Measurements from ENCODE around the gene ARF1. TPM values are rescaled to one million over a fixed set of nuclear protein-coding genes. Genes with fewer than 3 reads are reported as not detected.

The ARF1 gene
- total and polyA plus RNA-seq, 2 of the 13 experiments (the other 11 are each of a cell fraction or from before 2014, with no cell fraction given) = 186 to 327 TPM

DNA sequence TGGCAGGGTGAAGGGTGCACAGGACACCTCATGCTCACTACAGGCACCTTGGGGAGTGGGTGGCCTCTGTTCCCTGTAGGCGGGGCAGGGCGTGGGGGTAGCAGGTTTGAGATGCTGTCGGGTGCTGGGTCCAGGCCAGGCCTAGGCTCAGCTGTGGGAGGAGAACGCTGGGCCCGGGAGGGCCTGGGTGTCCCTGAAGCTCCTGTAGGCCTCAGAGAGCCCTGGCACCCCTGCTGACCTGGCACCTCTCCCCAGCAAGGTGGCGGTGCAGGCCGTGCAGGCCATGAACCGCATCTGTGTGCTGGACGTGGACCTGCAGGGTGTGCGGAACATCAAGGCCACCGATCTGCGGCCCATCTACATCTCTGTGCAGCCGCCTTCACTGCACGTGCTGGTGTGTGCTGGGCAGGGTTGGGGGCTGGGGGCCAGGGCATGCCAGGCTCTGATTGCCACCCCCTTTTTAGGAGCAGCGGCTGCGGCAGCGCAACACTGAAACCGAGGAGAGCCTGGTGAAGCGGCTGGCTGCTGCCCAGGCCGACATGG is 64.7 kb downstream of the ARF1 start:
- H3K27me3 ChIP-seq (ENCODE audit: control insufficient read depth in 1 of 2, insufficient read depth in 2 of 2, low read length in 2 of 2) = no peaks in the 10 kb centered on the region
- TF ChIP-seq AGO2 (optimal IDR thresholded peaks at IDR 0.05; ENCODE audit: low read depth, low read length) (peak; percentile 61), RBFOX2 (IDR thresholded peaks at IDR 0.05; ENCODE audit: low read depth, low read length) (peak; percentile 61; the same call in 1 of the 2 replicates), POLR2AphosphoS2 (IDR thresholded peaks at IDR 0.05; ENCODE audit: low read depth, low read length) (no peak)
- ChIA-PET POLR2A (interaction anchor here (1.3 kb wide), 1 partner anchor 18 kb away, joined by 3 read pairs; the partner anchor contains the start of gene IBA57), CTCF (ENCODE audit: low intra/inter-chr PET ratio, low total read pairs) (no interaction called here)
- BruUV-seq (replicated peaks) = no TSS peak
- FAIRE-seq (no peak), DNase-seq (ENCODE audit: low spot score) (no peak), ATAC-seq (no peak)
- 85% methylated on average over 4 of the region's 20 CpGs for WGBS (ENCODE audit: low lambda C conversion rate)
- intact Hi-C loops (cut with micrococcal nuclease; ENCODE audit: unreplicated experiment) (no loop called here), in situ Hi-C loops (cut with HindIII; ENCODE audit: extremely low pct_ligation_motif_present, low pct_unique_long_range_greater_than_20kb) (no loop called here)
- no peak overlapping the region for H2AFZ ChIP-seq (ENCODE audit: low read length)
- no peak overlapping the region for H3K4me2 ChIP-seq (ENCODE audit: low read depth, low read length)
- H3K9me3 ChIP-seq (ENCODE audit: low read length) = no peaks in the 10 kb centered on the region
- H3K27ac ChIP-seq (ENCODE audit: extremely low read length, insufficient read depth, low read length) = no peak overlapping the region
- no peak overlapping the region for H3K4me3 ChIP-seq (replicated peaks in 1 of 3; ENCODE audit: insufficient read depth in 1 of 3, low read depth in 2 of 3, low read length in 3 of 3)
- H4K20me1 ChIP-seq (ENCODE audit: insufficient read depth, low read length) = peaks cover 23% of the 10 kb centered on the region; the same call in 1 of the 2 replicates
- peaks cover 60% of the 10 kb centered on the region for H3K4me1 ChIP-seq (ENCODE audit: insufficient read depth, low read length)
- peaks cover 45% of the 10 kb centered on the region for H3K79me2 ChIP-seq (ENCODE audit: insufficient read depth, low read length)
- peaks cover 4 to 17% of the 10 kb centered on the region in 2 experiments; a peak in 4 of 5 replicates for H3K36me3 ChIP-seq (replicated peaks in 1 of 2; ENCODE audit: control insufficient read depth in 1 of 2, insufficient read depth in 2 of 2, low read length in 2 of 2)
- H3K9ac ChIP-seq (ENCODE audit: insufficient read depth, low read depth, low read length) = no peak overlapping the region

DNA sequence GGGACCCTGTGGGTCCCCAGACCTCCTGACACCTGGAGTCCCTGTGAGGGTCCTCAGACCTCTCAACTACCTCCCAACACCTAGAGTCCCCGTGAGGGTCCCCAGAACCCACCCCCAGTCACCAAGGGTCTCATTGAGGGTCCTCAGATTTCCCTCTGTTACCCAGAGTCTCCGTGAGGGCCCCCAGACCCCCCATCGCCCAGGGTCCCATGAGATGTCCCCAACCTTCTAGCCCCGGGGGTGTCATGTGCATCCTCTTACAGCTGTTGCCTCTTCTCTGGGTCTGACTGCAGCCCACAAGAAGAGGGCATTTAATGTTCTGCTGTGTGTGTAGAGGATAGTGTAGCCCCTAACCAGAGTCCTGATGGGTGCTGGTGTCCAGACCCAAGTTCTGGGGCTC is 65.3 kb downstream of the ARF1 start:
- no peaks in the 10 kb centered on the region for H3K9me3 ChIP-seq (ENCODE audit: low read length)
- FAIRE-seq (no peak), ATAC-seq (no peak), DNase-seq (ENCODE audit: low spot score) (no peak)
- H3K27ac ChIP-seq (ENCODE audit: extremely low read length, insufficient read depth, low read length) = no peak overlapping the region
- in situ Hi-C loops (cut with HindIII; ENCODE audit: extremely low pct_ligation_motif_present, low pct_unique_long_range_greater_than_20kb) (no loop called here), intact Hi-C loops (cut with micrococcal nuclease; ENCODE audit: unreplicated experiment) (no loop called here)
- no peak for TF ChIP-seq ELF1 (CRISPR knock-in tag; IDR thresholded peaks at IDR 0.05)
- TF ChIP-seq ZSCAN29 (CRISPR knock-in tag; conservative IDR thresholded peaks at IDR 0.05) = no peak
- TF ChIP-seq ZBTB21 (CRISPR knock-in tag; IDR thresholded peaks at IDR 0.05) = no peak
- no peak for TF ChIP-seq ZFY (CRISPR knock-in tag; IDR thresholded peaks at IDR 0.05)
- TF ChIP-seq, protein P1, sequence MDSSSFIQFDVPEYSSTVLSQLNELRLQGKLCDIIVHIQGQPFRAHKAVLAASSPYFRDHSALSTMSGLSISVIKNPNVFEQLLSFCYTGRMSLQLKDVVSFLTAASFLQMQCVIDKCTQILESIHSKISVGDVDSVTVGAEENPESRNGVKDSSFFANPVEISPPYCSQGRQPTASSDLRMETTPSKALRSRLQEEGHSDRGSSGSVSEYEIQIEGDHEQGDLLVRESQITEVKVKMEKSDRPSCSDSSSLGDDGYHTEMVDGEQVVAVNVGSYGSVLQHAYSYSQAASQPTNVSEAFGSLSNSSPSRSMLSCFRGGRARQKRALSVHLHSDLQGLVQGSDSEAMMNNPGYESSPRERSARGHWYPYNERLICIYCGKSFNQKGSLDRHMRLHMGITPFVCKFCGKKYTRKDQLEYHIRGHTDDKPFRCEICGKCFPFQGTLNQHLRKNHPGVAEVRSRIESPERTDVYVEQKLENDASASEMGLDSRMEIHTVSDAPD (CRISPR knock-in tag; IDR thresholded peaks at IDR 0.05) = no peak
- TF ChIP-seq SOX6 (IDR thresholded peaks at IDR 0.05) = no peak
- TF ChIP-seq SOX6 (CRISPR knock-in tag; IDR thresholded peaks at IDR 0.05) = no peak
- TF ChIP-seq, protein P2, sequence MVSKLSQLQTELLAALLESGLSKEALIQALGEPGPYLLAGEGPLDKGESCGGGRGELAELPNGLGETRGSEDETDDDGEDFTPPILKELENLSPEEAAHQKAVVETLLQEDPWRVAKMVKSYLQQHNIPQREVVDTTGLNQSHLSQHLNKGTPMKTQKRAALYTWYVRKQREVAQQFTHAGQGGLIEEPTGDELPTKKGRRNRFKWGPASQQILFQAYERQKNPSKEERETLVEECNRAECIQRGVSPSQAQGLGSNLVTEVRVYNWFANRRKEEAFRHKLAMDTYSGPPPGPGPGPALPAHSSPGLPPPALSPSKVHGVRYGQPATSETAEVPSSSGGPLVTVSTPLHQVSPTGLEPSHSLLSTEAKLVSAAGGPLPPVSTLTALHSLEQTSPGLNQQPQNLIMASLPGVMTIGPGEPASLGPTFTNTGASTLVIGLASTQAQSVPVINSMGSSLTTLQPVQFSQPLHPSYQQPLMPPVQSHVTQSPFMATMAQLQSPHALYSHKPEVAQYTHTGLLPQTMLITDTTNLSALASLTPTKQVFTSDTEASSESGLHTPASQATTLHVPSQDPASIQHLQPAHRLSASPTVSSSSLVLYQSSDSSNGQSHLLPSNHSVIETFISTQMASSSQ (IDR thresholded peaks at IDR 0.05; ENCODE audit: low read depth) = no peak
- TF ChIP-seq, protein P2 (CRISPR knock-in tag; IDR thresholded peaks at IDR 0.05; ENCODE audit: borderline replicate concordance) = no peak
- 100% methylated on average over 3 of the region's 4 CpGs for WGBS (ENCODE audit: low lambda C conversion rate)
- peaks cover 23% of the 10 kb centered on the region; the same call in 1 of the 2 replicates for H4K20me1 ChIP-seq (ENCODE audit: insufficient read depth, low read length)
- ChIA-PET CTCF (ENCODE audit: low intra/inter-chr PET ratio, low total read pairs) (no interaction called here), POLR2A (interaction anchor here (7.9 kb wide), 1 partner anchor 18 kb away, joined by 72 read pairs; the partner anchor contains the start of gene IBA57)
- no peak overlapping the region for H3K4me3 ChIP-seq (replicated peaks in 1 of 3; ENCODE audit: insufficient read depth in 1 of 3, low read depth in 2 of 3, low read length in 3 of 3)
- BruUV-seq (replicated peaks) = no TSS peak
- no peak overlapping the region for H2AFZ ChIP-seq (ENCODE audit: low read length)
- peaks cover 40% of the 10 kb centered on the region for H3K79me2 ChIP-seq (ENCODE audit: insufficient read depth, low read length)
- no peak overlapping the region for H3K9ac ChIP-seq (ENCODE audit: insufficient read depth, low read depth, low read length)
- no peaks in the 10 kb centered on the region for H3K27me3 ChIP-seq (ENCODE audit: control insufficient read depth in 1 of 2, insufficient read depth in 2 of 2, low read length in 2 of 2)
- peaks cover 55% of the 10 kb centered on the region for H3K4me1 ChIP-seq (ENCODE audit: insufficient read depth, low read length)
- H3K36me3 ChIP-seq (replicated peaks in 1 of 2; ENCODE audit: control insufficient read depth in 1 of 2, insufficient read depth in 2 of 2, low read length in 2 of 2) = peaks cover 4 to 17% of the 10 kb centered on the region in 2 experiments; a peak in 4 of 5 replicates
- H3K4me2 ChIP-seq (ENCODE audit: low read depth, low read length) = no peak overlapping the region
